Adipose tissue (tissue), 3 donors: ENCODE data around the gene MCF2L2. TPM values are rescaled to one million over a fixed set of nuclear protein-coding genes. Genes with fewer than 3 reads are reported as not detected.

Experiments
- H3K27ac ChIP-seq: one replicate; pipeline ENCODE4 v1.5.1; 2013; ENCODE audit warnings: low read depth, low read length
- WGBS, 3 donors: extraction: QIAGEN DNeasy Blood & Tissue Kit; methylation state at CpG; one replicate each; pipeline ENCODE4 v1.1.7; 2013; 5-methylcytosine and 5-hydroxymethylcytosine counted together
- polyA plus RNA-seq, 3 donors: library from polyadenylated mRNA; stranded (reverse); fragments of 200-250 nt; gene quantifications; one replicate each; pipeline ENCODE4 v1.2.3, GENCODE V29; 2013
- donor health status: healthy with polysubstance abuse.
- donor health status: Bipolar disorder and iron deficiency.
- donor health status: healthy.

MCF2L2 gene
- polyA plus RNA-seq, 3 donors: 0.06 to 0.22 (median 0.12) TPM

DNA sequence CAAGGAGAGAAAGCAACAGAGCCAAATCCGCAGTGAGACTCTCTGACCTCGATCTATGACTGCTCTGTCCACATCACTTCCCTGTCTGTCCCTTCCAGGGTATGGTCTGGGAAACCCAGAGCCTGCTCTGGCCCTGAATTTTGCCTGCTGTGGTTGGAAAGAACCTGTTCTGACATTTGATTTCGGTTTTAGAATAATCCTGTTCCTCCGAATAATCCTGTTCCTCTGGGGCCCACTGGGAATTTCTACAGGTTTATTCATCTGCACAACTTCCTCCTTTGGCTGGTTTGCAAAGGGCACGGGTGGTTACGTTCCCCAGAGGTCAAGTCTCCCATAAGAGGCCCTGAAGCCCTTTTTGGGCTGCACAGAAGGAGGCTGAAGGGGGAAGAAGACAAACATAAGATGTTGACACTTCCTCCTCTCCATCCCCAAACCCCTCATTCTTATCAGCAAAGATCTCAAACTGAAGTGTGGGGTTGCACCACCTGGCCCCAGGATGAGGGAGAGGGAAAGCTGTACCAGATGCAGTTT, 276.5 kb downstream of the MCF2L2 start:
- no peak overlapping the region for H3K27ac ChIP-seq
- 40 to 59% (median 44%) methylated on average over 6 of the region's 6 CpGs for WGBS, 3 donors

GRCh38 chr3:183151086-183151485, 277.3 kb downstream of the MCF2L2 start:
- WGBS, 3 donors: 68 to 96% (median 92%) methylated on average over 3 of the region's 3 CpGs
- H3K27ac ChIP-seq: no peak overlapping the region

DNA sequence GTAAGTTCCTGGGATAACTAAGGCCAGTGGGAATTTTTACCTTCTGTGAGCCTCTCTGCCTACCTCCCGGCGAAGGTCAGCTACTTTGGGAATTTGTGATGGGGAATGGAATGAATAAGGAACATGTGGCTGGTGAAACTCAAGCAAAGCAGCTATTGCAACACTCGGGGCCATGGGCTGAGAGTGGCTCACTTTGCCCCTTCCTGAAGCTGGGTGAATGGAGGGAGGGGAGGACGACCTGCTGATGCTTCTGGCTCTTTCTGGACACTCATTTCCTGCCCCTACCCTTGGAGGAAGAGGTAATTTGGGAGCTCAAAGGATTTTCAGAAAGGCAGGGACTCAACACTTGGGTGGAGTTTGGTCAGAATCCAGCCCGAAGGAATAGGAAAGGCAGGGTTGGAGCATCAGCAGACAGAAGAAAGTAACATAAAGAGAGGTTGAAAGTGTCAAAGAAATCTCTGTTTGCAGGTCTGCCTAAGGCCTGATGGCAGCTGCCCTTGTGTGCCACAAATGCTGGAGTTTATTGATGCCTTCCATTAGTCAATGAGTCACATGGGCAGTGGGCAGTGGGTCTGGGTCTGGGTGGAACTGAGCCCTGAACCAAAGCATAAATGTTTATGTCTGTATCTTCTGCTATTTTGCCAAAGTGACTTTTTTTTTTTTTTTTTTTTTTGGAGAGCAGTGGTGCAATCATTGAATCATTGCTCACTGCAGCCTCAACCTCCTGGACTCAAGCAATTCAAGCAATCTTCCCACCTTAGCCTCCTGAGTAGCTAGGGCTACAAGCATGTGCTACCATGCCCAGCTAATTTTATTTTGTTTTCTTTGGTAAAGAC, 278.3 kb downstream of the MCF2L2 start:
- WGBS, 3 donors: 57 to 70% (median 58%) methylated on average over 5 of the region's 5 CpGs
- no peak overlapping the region for H3K27ac ChIP-seq

DNA sequence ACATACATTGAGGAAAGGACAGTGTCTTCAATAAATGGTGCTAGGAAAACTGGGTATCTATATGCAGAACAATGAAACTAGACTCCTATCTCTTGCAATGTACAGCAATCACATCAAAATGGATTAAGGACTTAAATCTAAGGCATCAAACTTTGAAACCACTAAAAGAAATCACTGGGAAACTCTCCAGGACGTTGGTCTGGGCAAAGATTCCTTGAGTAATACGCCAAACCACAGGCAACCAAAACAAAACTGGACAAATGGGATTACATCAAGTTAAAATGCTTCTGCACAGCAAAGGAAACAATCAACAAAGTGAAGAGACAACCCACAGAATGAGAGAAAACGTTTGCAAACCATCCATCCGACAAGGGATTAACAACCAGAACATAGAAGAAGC, 280.4 kb downstream of the MCF2L2 start:
- 62 to 72% (median 64%) methylated on average over 4 of the region's 4 CpGs for WGBS, 3 donors
- no peak overlapping the region for H3K27ac ChIP-seq

DNA sequence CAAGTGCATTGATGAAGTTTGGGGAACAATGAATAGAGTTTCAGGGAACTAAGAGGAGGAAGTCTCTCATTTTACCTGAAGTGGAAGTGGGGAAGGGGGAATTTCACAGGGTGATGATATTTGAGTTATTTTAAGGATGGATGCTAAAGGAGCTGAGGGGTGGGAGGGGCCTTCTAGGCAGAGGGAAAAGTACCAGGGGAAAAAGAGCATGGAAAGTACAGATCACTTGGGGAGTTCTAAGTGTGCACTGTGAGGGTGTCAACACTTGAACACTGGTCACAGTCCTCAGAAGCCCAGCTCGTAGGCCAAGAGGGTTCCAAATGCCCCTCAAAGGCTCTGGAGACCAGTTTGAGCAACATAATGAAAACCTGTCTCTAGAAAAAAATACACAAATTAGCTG, 284.1 kb downstream of the MCF2L2 start:
- WGBS, 3 donors: 59 to 94% (median 90%) methylated on average over 1 of the region's 1 CpG
- no peak overlapping the region for H3K27ac ChIP-seq

- 64 to 76% (median 70%) methylated on average over 11 of the region's 11 CpGs for WGBS, 3 donors
- H3K27ac ChIP-seq: no peak overlapping the region
Observed at GRCh38 chr3:183142199-183142598, 286.2 kb downstream of the MCF2L2 start.

- 78 to 87% (median 80%) methylated on average over 2 of the region's 2 CpGs for WGBS, 3 donors
- no peak overlapping the region for H3K27ac ChIP-seq
Observed at GRCh38 chr3:183134844-183135243, 293.6 kb downstream of the MCF2L2 start.

DNA sequence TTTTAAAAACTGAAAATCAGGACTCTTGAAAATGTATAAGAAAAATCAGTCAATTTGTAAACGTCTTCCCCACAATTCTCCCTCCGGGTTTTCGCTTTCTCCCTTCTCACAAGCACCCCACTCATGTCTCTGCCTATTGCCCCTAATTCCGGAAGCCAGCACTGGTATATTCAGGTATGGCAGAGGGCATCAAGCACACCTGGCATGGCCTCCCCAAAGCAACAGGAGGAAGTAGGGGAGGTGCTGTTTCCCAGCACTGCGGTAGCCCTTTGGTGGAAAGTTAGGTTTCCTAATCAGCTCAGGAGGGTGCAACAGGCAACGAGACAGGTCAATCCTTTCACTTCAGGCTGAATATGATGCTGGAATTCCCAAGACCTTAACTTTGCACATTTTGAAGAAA, 296.0 kb downstream of the MCF2L2 start:
- H3K27ac ChIP-seq: no peak overlapping the region
- 48 to 75% (median 52%) methylated on average over 6 of the region's 6 CpGs for WGBS, 3 donors

GRCh38 chr3:183131735-183132134, 296.7 kb downstream of the MCF2L2 start:
- WGBS, 3 donors: 35 to 76% (median 42%) methylated on average over 4 of the region's 4 CpGs
- H3K27ac ChIP-seq: no peak overlapping the region

- WGBS, 3 donors: 38 to 69% (median 41%) methylated on average over 4 of the region's 4 CpGs
- no peak overlapping the region for H3K27ac ChIP-seq
Observed at GRCh38 chr3:183131186-183131725, 297.2 kb downstream of the MCF2L2 start.

GRCh38 chr3:183129243-183129642, 299.2 kb downstream of the MCF2L2 start:
- H3K27ac ChIP-seq: no peak overlapping the region
- 81 to 98% (median 94%) methylated on average over 1 of the region's 1 CpG for WGBS, 3 donors

DNA sequence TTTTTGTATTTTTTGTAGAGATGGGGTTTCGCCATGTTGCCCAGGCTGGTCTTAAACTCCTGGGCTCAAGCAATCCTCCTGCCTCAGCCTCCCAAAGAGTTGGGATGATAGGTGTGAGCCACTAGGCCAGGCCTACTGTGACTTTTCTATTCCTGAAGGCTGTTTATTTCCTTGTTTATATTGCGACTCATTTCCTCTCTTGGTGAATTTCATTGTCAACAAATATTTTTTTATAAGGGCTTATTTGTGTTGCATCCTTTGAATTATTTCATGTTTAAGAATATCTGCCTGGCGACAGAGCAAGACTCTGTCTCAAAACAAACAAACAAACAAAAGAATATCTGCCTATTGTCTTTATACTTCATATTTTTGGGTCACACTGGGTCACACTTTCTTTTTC, 299.7 kb downstream of the MCF2L2 start:
- 90 to 97% (median 95%) methylated on average over 3 of the region's 3 CpGs for WGBS, 3 donors
- no peak overlapping the region for H3K27ac ChIP-seq

Other genes with a start within 250 kb of the MCF2L2 start
- gene B3GNT5, start 175.4 kb downstream of the MCF2L2 start, polyA plus RNA-seq: 10 to 100 TPM in 1 of 3 donors, 1 to 10 TPM in 2; 2.3 to 12.1 (median 6.3) TPM
- gene KLHL6, start 127.1 kb upstream of the MCF2L2 start, polyA plus RNA-seq: 1 to 10 TPM in 2 of 3 donors, under 1 TPM in 1; 0.44 to 1.3 (median 1.2) TPM
- 10 to 100 TPM; 10.1 to 15.6 (median 10.8) TPM for gene KLHL24, start 207.0 kb upstream of the MCF2L2 start, polyA plus RNA-seq